Cortex of kidney (tissue), 1 donor: ENCODE measurements around the gene RANBP1.
"Not testable (repeated sequence)": the region's sequence is repeated elsewhere in the genome, so short reads cannot be mapped to it uniquely, and the experiment has no call there.

ENCODE experiments used
- DNase-seq: peaks from one replicate; lab custom pipeline; 2025; lab: John Stamatoyannopoulos, UW

Gene RANBP1

GRCh38 chr22:20115691-20116375, at the start of gene RANBP1:
Gene RANBP1, plus strand, starts transcription at chr22:20116104. Its CDS starts 81 bp downstream, at chr22:20116185.
- no peak for DNase-seq

GRCh38 chr22:20066617-20067383, 49.1 kb upstream of the RANBP1 start:
- DNase-seq: no peak

GRCh38 chr22:20067384-20067682, 48.6 kb upstream of the RANBP1 start:
- not testable (repeated sequence) for DNase-seq

GRCh38 chr22:20068640-20069039, 47.3 kb upstream of the RANBP1 start:
- DNase-seq: no peak

- DNase-seq: no peak
Measured at GRCh38 chr22:20069331-20070042, 46.4 kb upstream of the RANBP1 start.

GRCh38 chr22:20071524-20071972, 44.4 kb upstream of the RANBP1 start:
- no peak for DNase-seq

GRCh38 chr22:20076627-20077172, 39.2 kb upstream of the RANBP1 start:
- DNase-seq: no peak

- peak; percentile 97 for DNase-seq
Measured at GRCh38 chr22:20079745-20080444, 36.0 kb upstream of the RANBP1 start, which contains the start of gene DGCR8. Gene DGCR8, plus strand, starts transcription at chr22:20080241. Its CDS starts 5,723 bp downstream, at chr22:20085964.

GRCh38 chr22:20080445-20080775, 35.5 kb upstream of the RANBP1 start:
- no peak for DNase-seq

GRCh38 chr22:20080776-20081654, 34.9 kb upstream of the RANBP1 start:
- no peak for DNase-seq

GRCh38 chr22:20083157-20083890, 32.6 kb upstream of the RANBP1 start:
- DNase-seq: no peak

GRCh38 chr22:20083891-20084546, 31.9 kb upstream of the RANBP1 start:
- DNase-seq: no peak

GRCh38 chr22:20084547-20085413, 31.1 kb upstream of the RANBP1 start:
- DNase-seq: no peak

GRCh38 chr22:20085651-20086050, 30.3 kb upstream of the RANBP1 start:
- DNase-seq: no peak

- DNase-seq: no peak
Measured at GRCh38 chr22:20086101-20086599, 29.8 kb upstream of the RANBP1 start.

GRCh38 chr22:20086763-20087162, 29.1 kb upstream of the RANBP1 start:
- no peak for DNase-seq

- no peak for DNase-seq
Measured at GRCh38 chr22:20087319-20088262, 28.3 kb upstream of the RANBP1 start.
